ENCODE data around the gene SLITRK1.

The SLITRK1 gene

GRCh38 chr13:83906240-83906820 lies 24.1 kb upstream of the SLITRK1 start:
- in situ Hi-C loops (cut with MboI; ENCODE audit: low sequenced_read_pairs, unreplicated experiment) = no loop called here
- no peak for DNase-seq (ENCODE audit: low spot score)
- TF ChIP-seq, protein P1, sequence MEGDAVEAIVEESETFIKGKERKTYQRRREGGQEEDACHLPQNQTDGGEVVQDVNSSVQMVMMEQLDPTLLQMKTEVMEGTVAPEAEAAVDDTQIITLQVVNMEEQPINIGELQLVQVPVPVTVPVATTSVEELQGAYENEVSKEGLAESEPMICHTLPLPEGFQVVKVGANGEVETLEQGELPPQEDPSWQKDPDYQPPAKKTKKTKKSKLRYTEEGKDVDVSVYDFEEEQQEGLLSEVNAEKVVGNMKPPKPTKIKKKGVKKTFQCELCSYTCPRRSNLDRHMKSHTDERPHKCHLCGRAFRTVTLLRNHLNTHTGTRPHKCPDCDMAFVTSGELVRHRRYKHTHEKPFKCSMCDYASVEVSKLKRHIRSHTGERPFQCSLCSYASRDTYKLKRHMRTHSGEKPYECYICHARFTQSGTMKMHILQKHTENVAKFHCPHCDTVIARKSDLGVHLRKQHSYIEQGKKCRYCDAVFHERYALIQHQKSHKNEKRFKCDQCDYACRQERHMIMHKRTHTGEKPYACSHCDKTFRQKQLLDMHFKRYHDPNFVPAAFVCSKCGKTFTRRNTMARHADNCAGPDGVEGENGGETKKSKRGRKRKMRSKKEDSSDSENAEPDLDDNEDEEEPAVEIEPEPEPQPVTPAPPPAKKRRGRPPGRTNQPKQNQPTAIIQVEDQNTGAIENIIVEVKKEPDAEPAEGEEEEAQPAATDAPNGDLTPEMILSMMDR (IDR thresholded peaks at IDR 0.05; ENCODE audit: borderline replicate concordance, control extremely low read depth, extremely low read depth, insufficient read depth, missing control alignments) = no peak

- no peak for DNase-seq (ENCODE audit: low spot score)
- TF ChIP-seq, protein P1 (IDR thresholded peaks at IDR 0.05; ENCODE audit: borderline replicate concordance, control extremely low read depth, extremely low read depth, insufficient read depth, missing control alignments) = no peak
- in situ Hi-C loops (cut with MboI; ENCODE audit: low sequenced_read_pairs, unreplicated experiment) = no loop called here
Observed at GRCh38 chr13:83905641-83906040, 23.4 kb upstream of the SLITRK1 start.

DNA sequence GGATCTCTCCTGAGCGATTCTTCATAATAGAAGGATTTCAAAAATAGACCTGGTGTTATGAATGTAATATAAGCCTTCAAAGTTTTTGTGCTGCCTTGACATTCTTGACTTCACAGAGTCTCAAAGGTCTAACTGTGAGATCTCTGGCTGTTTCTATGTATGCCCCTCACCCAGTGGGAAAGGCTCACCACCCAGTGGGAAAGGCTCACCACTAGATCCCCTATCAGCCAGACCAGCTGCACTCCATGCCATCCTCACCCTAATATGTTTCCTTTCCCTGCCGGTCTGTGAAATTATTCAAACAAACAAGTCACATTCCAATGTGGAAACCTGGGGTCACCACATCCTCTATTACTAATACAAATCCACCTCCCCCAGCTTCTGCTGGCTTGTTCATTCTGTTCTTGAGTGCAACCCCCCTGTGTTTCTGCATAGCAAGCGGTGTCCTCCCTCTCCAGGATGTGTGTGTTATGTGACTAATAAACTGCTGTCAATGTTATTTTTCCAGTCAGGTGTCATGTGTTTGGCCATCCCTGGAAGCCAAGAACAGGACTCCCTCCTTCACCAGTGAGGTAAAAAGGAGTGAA lies 13.8 kb upstream of the SLITRK1 start:
- DNase-seq (ENCODE audit: low spot score) = no peak
- in situ Hi-C loops (cut with MboI; ENCODE audit: low sequenced_read_pairs, unreplicated experiment) = no loop called here
- TF ChIP-seq, protein P1 (IDR thresholded peaks at IDR 0.05; ENCODE audit: borderline replicate concordance, control extremely low read depth, extremely low read depth, insufficient read depth, missing control alignments) = no peak

- DNase-seq (ENCODE audit: low spot score) = no peak
- TF ChIP-seq, protein P1 (IDR thresholded peaks at IDR 0.05; ENCODE audit: borderline replicate concordance, control extremely low read depth, extremely low read depth, insufficient read depth, missing control alignments) = no peak
- in situ Hi-C loops (cut with MboI; ENCODE audit: low sequenced_read_pairs, unreplicated experiment) = no loop called here
Observed at GRCh38 chr13:83890358-83890757, 8.1 kb upstream of the SLITRK1 start.

DNA sequence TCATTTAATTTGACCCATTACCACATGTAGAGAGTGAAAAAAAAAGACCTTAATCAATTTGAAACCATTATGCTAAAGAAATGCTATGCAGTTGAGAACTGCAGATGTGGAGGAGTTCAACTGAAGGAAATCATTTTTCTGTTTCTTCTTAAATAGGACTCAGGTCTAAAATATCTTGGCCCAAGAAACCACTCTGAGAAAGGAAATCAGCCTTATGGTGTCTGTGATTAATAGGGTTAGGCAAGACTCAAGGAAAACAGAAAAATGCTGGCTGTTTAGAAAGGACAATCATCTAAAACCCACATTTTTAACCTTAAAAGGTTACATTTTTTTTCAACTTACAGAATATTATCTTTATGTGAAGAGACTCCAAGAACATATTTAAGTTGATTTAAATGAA lies 1.9 kb upstream of the SLITRK1 start:
- no peak for DNase-seq (ENCODE audit: low spot score)
- in situ Hi-C loops (cut with MboI; ENCODE audit: low sequenced_read_pairs, unreplicated experiment) = no loop called here
- TF ChIP-seq, protein P1 (IDR thresholded peaks at IDR 0.05; ENCODE audit: borderline replicate concordance, control extremely low read depth, extremely low read depth, insufficient read depth, missing control alignments) = no peak

DNA sequence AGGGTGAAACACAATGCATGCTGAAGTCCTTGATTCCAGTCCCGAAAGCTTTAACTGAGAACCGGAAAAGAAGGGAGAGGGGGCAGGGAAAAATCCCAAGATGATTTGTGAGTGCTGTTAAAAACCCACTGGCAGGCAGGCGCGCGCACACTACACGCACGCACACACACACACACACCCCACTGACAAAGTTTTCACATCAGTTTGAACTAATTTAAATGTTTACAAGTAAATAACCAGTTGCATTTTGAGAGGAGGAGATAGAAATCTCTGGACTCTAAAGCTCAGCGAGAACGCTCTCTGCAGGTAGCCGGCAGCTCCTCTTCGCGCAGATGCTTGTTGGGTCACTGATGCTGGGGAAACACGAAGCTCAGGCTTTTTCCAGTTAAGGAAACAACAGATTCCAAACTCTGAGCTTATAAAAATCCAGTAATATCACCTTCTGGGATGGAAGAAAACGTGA lies 818 bp upstream of the SLITRK1 start:
- DNase-seq (ENCODE audit: low spot score) = no peak
- in situ Hi-C loops (cut with MboI; ENCODE audit: low sequenced_read_pairs, unreplicated experiment) = no loop called here
- TF ChIP-seq, protein P1 (IDR thresholded peaks at IDR 0.05; ENCODE audit: borderline replicate concordance, control extremely low read depth, extremely low read depth, insufficient read depth, missing control alignments) = no peak

Data from GM13976 (cell line).